Measurements from ENCODE around the gene DNAH6.
"Not testable (repeated sequence)": the region's sequence is repeated elsewhere in the genome, so short reads cannot be mapped to it uniquely, and the experiment has no call there.

The DNAH6 gene

GRCh38 chr2:84511024-84511423, 5.3 kb upstream of the DNAH6 start:
- DNase-seq = not testable (repeated sequence)

- DNase-seq = no peak
Observed at GRCh38 chr2:84515788-84516187, 510 bp upstream of the DNAH6 start.

- no peak for DNase-seq
Observed at GRCh38 chr2:84519332-84519957, 3.1 kb downstream of the DNAH6 start.

- DNase-seq = peak in 1 of 51 donors; percentile 22
Observed at GRCh38 chr2:84526562-84526961, 10.3 kb downstream of the DNAH6 start.

- peak in 1 of 51 donors; percentile 47 for DNase-seq
Observed at GRCh38 chr2:84527137-84528129, 11.1 kb downstream of the DNAH6 start.

GRCh38 chr2:84532291-84532690, 16.0 kb downstream of the DNAH6 start:
- DNase-seq = no peak

- DNase-seq = no peak
Observed at GRCh38 chr2:84534225-84534624, 17.9 kb downstream of the DNAH6 start.

- no peak for DNase-seq
Observed at GRCh38 chr2:84537251-84537650, 21.0 kb downstream of the DNAH6 start.

- DNase-seq = no peak
Observed at GRCh38 chr2:84539729-84540128, 23.4 kb downstream of the DNAH6 start.

- no peak for DNase-seq
Observed at GRCh38 chr2:84545005-84545404, 28.7 kb downstream of the DNAH6 start.

GRCh38 chr2:84546551-84546950, 30.3 kb downstream of the DNAH6 start:
- DNase-seq = no peak

GRCh38 chr2:84548303-84548702, 32.0 kb downstream of the DNAH6 start:
- no peak for DNase-seq

GRCh38 chr2:84550916-84551315, 34.6 kb downstream of the DNAH6 start:
- DNase-seq = peak in 1 of 51 donors; percentile 4

- DNase-seq = not testable (repeated sequence)
Observed at GRCh38 chr2:84551526-84551925, 35.2 kb downstream of the DNAH6 start.

GRCh38 chr2:84556190-84556589, 39.9 kb downstream of the DNAH6 start:
- DNase-seq = no peak

GRCh38 chr2:84559838-84560237, 43.5 kb downstream of the DNAH6 start:
- DNase-seq = no peak

GRCh38 chr2:84579661-84580060, 63.4 kb downstream of the DNAH6 start:
- no peak for DNase-seq

- DNase-seq = no peak
Observed at GRCh38 chr2:84603911-84604310, 87.6 kb downstream of the DNAH6 start.

GRCh38 chr2:84613082-84613481, 96.8 kb downstream of the DNAH6 start:
- DNase-seq = no peak

GRCh38 chr2:84619794-84620371, 103.6 kb downstream of the DNAH6 start:
- DNase-seq = no peak

- DNase-seq = no peak
Observed at GRCh38 chr2:84628486-84628885, 112.2 kb downstream of the DNAH6 start.

- DNase-seq = no peak
Observed at GRCh38 chr2:84629550-84629949, 113.3 kb downstream of the DNAH6 start.

Measured in hypothalamus (tissue), 51 donors.